Measurements from ENCODE around the gene TRIM64C. TPM values are rescaled to one million over a fixed set of nuclear protein-coding genes. Genes with fewer than 3 reads are reported as not detected.
"Not testable (repeated sequence)": the region's sequence is repeated elsewhere in the genome, so short reads cannot be mapped to it uniquely, and the experiment has no call there.

Gene TRIM64C
- total RNA-seq (2021; fragmentation: NEBNext Ultra II Directional; extraction: Animal tissue kit (Norgen Biotek cat#: 25700)) (not detected in 2 replicates), polyA plus RNA-seq (2011; rRNA removed) (not detected in 2 replicates), polyA minus RNA-seq (2011; rRNA and poly(A)+ RNA removed) (not detected in 2 replicates)
- polyA plus RNA-seq (2011; cell fraction: cytosol; rRNA removed): not detected
- not detected for polyA plus RNA-seq (2011; cell fraction: nucleus; rRNA removed)
- not detected in 4 replicates for polyA plus RNA-seq (2012, experiment 1 of 2)
- not detected for polyA plus RNA-seq (2012, experiment 2 of 2)
- polyA plus RNA-seq (2013, experiment 1 of 2): not detected
- not detected for polyA plus RNA-seq (2013, experiment 2 of 2)
- not detected for polyA minus RNA-seq (2011; cell fraction: cytosol; rRNA and poly(A)+ RNA removed)
- polyA minus RNA-seq (2011; cell fraction: nucleus; rRNA and poly(A)+ RNA removed): not detected
- long read RNA-seq, experiment 1: 0 reads
- long read RNA-seq, experiment 2: 0 reads

- H3K79me1 ChIP-seq (ENCODE audit: low read depth, low read length); H3K27me3 ChIP-seq (replicated peaks in 1 of 4; ENCODE audit: control insufficient read depth in 3 of 4, extremely low read depth in 1 of 4, insufficient read depth in 3 of 4, low read length in 3 of 4); H3K79me2 ChIP-seq (ENCODE audit: control insufficient read depth in 1 of 2, insufficient read depth in 2 of 2, low read length in 2 of 2); H3K27ac ChIP-seq (ENCODE audit: low read depth, low read length); H4K5ac ChIP-seq (ENCODE audit: insufficient read length, low read depth, low read length); H3K36me3 ChIP-seq (ENCODE audit: control insufficient read depth in 2 of 4, insufficient read depth in 4 of 4, low read length in 3 of 4); H3K23me2 ChIP-seq (ENCODE audit: low read depth, low read length); DNase-seq (ENCODE audit: low read depth in 1 of 2, low spot score in 2 of 2); FAIRE-seq; H3K4me1 ChIP-seq (replicated peaks in 1 of 4; ENCODE audit: control insufficient read depth in 3 of 4, insufficient read depth in 4 of 4, low read length in 3 of 4); H3K4me3 ChIP-seq (ENCODE audit: extremely low read depth in 1 of 4, insufficient read depth in 2 of 4, low read depth in 3 of 4, low read length in 4 of 4); H3K4ac ChIP-seq (replicated peaks; ENCODE audit: insufficient read length, low read depth, low read length); H2BK12ac ChIP-seq (ENCODE audit: low read depth, low read length); H2AK5ac ChIP-seq (ENCODE audit: low read depth, low read length); H3K23ac ChIP-seq (ENCODE audit: insufficient read length); H4K20me1 ChIP-seq (replicated peaks in 1 of 2; ENCODE audit: control insufficient read depth in 1 of 2, insufficient read depth in 2 of 2, low read length in 2 of 2); H3K4me2 ChIP-seq (ENCODE audit: insufficient read depth in 1 of 2, low read depth in 2 of 2, low read length in 2 of 2); H3K14ac ChIP-seq (ENCODE audit: insufficient read length); H2AFZ ChIP-seq (ENCODE audit: low read length); CTCF ChIA-PET (ENCODE audit: partially characterized antibody); H2BK120ac ChIP-seq (replicated peaks; ENCODE audit: low read depth, low read length); H3K56ac ChIP-seq (replicated peaks; ENCODE audit: insufficient read length, low read depth, low read length); H3K9ac ChIP-seq (replicated peaks in 1 of 4; ENCODE audit: extremely low read depth in 1 of 4, low read depth in 3 of 4, low read length in 3 of 4); H4K8ac ChIP-seq (ENCODE audit: extremely low read depth, insufficient read depth, low read length); H3K18ac ChIP-seq (ENCODE audit: extremely low read depth, low read length); H2BK5ac ChIP-seq (ENCODE audit: low read depth, low read length); H2BK20ac ChIP-seq (ENCODE audit: low read length); H2BK15ac ChIP-seq (ENCODE audit: low read length); POLR2A ChIA-PET (ENCODE audit: partially characterized antibody); H4K91ac ChIP-seq (replicated peaks; ENCODE audit: insufficient read length, low read length): not testable (repeated sequence)
- peaks cover 14 to 40% of the 10 kb centered on the region in 2 experiments; a peak in 3 of 4 replicates for H3K9me3 ChIP-seq (ENCODE audit: insufficient read depth in 2 of 2, low read depth in 1 of 2, low read length in 1 of 2)
- WGBS, 2 experiments (ENCODE audit: extremely low coverage in 1 of 2, insufficient coverage in 1 of 2, insufficient read length in 1 of 2, insufficient replicate concordance in 2 of 2, low coverage in 1 of 2, low lambda C conversion rate in 2 of 2, missing lambda C conversion rate in 1 of 2): 83% methylated on average over 4 of the region's 5 CpGs; no CpG with 5 or more reads in 1 of the 2 experiments
Measured at GRCh38 chr11:49059012-49059411, at the start of gene TRIM64C. Gene TRIM64C (minus strand): TSS chr11:49059112. CDS start chr11:49059112, 0 bp downstream.

All from H1 (cell line).